A673 (cell line): ENCODE measurements around the gene OSM. TPM values are rescaled to one million over a fixed set of nuclear protein-coding genes. Genes with fewer than 3 reads are reported as not detected.

Experiments used
- BruUV-seq: library from RNA; stranded (reverse); fragments of 400-500 nt; replicated peaks from 2 replicates; lab custom pipeline; 2021; lab: Mats Ljungman, UMichigan
- CTCF ChIA-PET: fragments of 300-600 bp; sonication (Branson Sonifier 250); formaldehyde crosslinking; loops from one replicate; lab custom pipeline; 2022; ENCODE audit warnings: antibody characterized with exemption; lab: Charles Lee
- POLR2A ChIA-PET: fragments of 300-600 bp; sonication (Branson Sonifier 250); formaldehyde crosslinking; loops from one replicate; lab custom pipeline; 2022; ENCODE audit warnings: antibody characterized with exemption; ENCODE audit not compliant: low non-redundant PET; lab: Charles Lee
- DNase-seq: peaks from one replicate; pipeline ENCODE4 v3.0.0-alpha.2; 2015; ENCODE audit warnings: low spot score
- H3K27ac ChIP-seq: fragments of 200-600 bp; sonication (generic); 2 replicates; pipeline ENCODE4 v1.5.1; 2016; ENCODE audit warnings: mixed run types, low read depth, mild to moderate bottlenecking, mixed read lengths, antibody characterized with exemption, low read length; ENCODE audit not compliant: poor library complexity, severe bottlenecking
- H3K27me3 ChIP-seq: fragments of 200-600 bp; sonication (generic); replicated peaks from 2 replicates; pipeline ENCODE4 v1.6.1; 2017; ENCODE audit warnings: mixed run types, low read depth, mild to moderate bottlenecking, mixed read lengths, antibody characterized with exemption, low read length; ENCODE audit not compliant: insufficient read depth, poor library complexity
- H3K36me3 ChIP-seq: fragments of 200-600 bp; sonication (generic); 2 replicates; pipeline ENCODE4 v1.6.1; 2016; ENCODE audit warnings: mixed run types, mild to moderate bottlenecking, mixed read lengths, antibody characterized with exemption, low read length; ENCODE audit not compliant: insufficient read depth, poor library complexity, severe bottlenecking
- H3K4me1 ChIP-seq: fragments of 200-600 bp; sonication (generic); 2 replicates; pipeline ENCODE4 v1.6.1; 2017; ENCODE audit warnings: mixed run types, mild to moderate bottlenecking, mixed read lengths, antibody characterized with exemption, low read length; ENCODE audit not compliant: insufficient read depth, poor library complexity, severe bottlenecking
- H3K4me3 ChIP-seq: fragments of 200-600 bp; sonication (generic); 2 replicates; pipeline ENCODE4 v1.5.1; 2016; ENCODE audit warnings: low read depth, mixed run types, mild to moderate bottlenecking, mixed read lengths, low read length; ENCODE audit not compliant: poor library complexity, severe bottlenecking
- H3K9me3 ChIP-seq: fragments of 200-600 bp; sonication (generic); 2 replicates; pipeline ENCODE4 v1.6.1; 2016; ENCODE audit warnings: mixed run types, low read depth, mild to moderate bottlenecking, mixed read lengths, antibody characterized with exemption, low read length; ENCODE audit not compliant: poor library complexity, severe bottlenecking
- EZH2 ChIP-seq: fragments of 200-600 bp; sonication (generic); IDR thresholded peaks from 2 replicates; pipeline ENCODE4 v1.6.1; 2017; ENCODE audit warnings: borderline replicate concordance, low read depth, mild to moderate bottlenecking, mixed read lengths, antibody characterized with exemption, low read length; ENCODE audit not compliant: poor library complexity, severe bottlenecking
- intact Hi-C: fragments of 100-400 bp; cut with micrococcal nuclease; formaldehyde crosslinking; loops from one replicate; pipeline ENCODE4 v1.10.0; 2022; ENCODE audit not compliant: unreplicated experiment
- total RNA-seq: library from RNA; stranded (reverse); gene quantifications from 2 replicates; pipeline ENCODE4 v1.2.3, GENCODE V29; 2021
- TF ChIP-seq, protein P1 (sequence below): fragments of 300-800, 200-600 bp; sonication (generic); conservative IDR thresholded peaks from 2 replicates; pipeline ENCODE4 v1.5.1; 2017; ENCODE audit warnings: low read depth, mild to moderate bottlenecking, antibody characterized with exemption, low read length, moderate library complexity, mixed read lengths

Gene OSM
- total RNA-seq, 1 experiment from 2014 or later: not detected

GRCh38 chr22:30285846-30286200 lies 19.2 kb upstream of the OSM start:
- BruUV-seq: no TSS peak
- Histone ChIP-seq H3K36me3 (no peaks in the 10 kb centered on the region), H3K9me3 (no peaks in the 10 kb centered on the region), H3K4me3 (no peak overlapping the region), H3K27me3 (no peaks in the 10 kb centered on the region), H3K27ac (no peak overlapping the region), H3K4me1 (peaks cover 22% of the 10 kb centered on the region)
- CTCF ChIA-PET: no interaction called here
- POLR2A ChIA-PET: no interaction called here
- TF ChIP-seq EZH2: no peak
- TF ChIP-seq, protein P1, sequence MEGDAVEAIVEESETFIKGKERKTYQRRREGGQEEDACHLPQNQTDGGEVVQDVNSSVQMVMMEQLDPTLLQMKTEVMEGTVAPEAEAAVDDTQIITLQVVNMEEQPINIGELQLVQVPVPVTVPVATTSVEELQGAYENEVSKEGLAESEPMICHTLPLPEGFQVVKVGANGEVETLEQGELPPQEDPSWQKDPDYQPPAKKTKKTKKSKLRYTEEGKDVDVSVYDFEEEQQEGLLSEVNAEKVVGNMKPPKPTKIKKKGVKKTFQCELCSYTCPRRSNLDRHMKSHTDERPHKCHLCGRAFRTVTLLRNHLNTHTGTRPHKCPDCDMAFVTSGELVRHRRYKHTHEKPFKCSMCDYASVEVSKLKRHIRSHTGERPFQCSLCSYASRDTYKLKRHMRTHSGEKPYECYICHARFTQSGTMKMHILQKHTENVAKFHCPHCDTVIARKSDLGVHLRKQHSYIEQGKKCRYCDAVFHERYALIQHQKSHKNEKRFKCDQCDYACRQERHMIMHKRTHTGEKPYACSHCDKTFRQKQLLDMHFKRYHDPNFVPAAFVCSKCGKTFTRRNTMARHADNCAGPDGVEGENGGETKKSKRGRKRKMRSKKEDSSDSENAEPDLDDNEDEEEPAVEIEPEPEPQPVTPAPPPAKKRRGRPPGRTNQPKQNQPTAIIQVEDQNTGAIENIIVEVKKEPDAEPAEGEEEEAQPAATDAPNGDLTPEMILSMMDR: no peak
- intact Hi-C loops: loop anchor here (5.0 to 10.0 kb wide), 3 partner anchors 136 to 319 kb away; partner anchors contain the start of gene TCN2
- DNase-seq: no peak

DNA sequence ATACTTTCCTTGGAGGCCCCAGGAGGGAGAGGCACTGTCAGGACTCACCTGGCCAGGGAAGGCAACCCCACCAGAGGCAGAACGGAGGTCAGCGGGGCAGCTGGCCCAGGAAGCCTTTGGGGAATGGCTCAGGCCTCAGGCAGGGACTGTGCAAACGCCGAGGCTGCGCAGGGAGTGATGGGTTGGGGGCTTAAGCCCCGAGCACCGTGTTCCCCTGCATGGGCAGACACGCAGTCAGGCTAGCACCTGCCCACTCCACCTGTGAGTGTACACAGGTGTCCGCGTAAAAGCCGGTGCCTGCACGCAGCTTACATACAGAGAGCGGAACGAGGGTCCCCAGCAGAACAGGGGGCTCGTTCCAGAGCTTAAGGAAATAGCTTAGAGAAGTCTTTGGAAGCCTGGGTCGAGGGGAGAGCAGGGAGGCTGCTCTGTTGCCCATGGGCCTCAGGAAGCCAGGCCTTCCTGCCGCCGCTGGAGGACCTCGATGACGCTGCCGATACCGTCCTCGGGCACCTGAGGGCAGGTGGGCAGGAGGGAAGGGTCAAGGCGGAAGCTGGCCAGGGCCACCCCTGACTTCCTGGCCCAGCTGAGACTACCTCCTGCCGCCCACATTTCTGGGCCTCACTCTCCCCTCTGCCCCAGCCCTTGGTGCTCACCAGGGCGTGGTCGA lies 18.7 kb upstream of the OSM start:
- TF ChIP-seq EZH2: no peak
- TF ChIP-seq, protein P1: no peak
- DNase-seq: no peak
- BruUV-seq: no TSS peak
- Histone ChIP-seq H3K27me3 (no peaks in the 10 kb centered on the region), H3K27ac (no peak overlapping the region), H3K9me3 (no peaks in the 10 kb centered on the region), H3K4me3 (no peak overlapping the region), H3K36me3 (no peaks in the 10 kb centered on the region), H3K4me1 (peaks cover 17% of the 10 kb centered on the region)
- intact Hi-C loops: loop anchor here (5.0 to 10.0 kb wide), 3 partner anchors 137 to 319 kb away; partner anchors contain the start of gene TCN2
- POLR2A ChIA-PET: no interaction called here
- CTCF ChIA-PET: no interaction called here

- Histone ChIP-seq H3K4me3 (no peak overlapping the region), H3K27me3 (no peaks in the 10 kb centered on the region), H3K9me3 (no peaks in the 10 kb centered on the region), H3K4me1 (peaks cover 10% of the 10 kb centered on the region), H3K27ac (no peak overlapping the region), H3K36me3 (no peaks in the 10 kb centered on the region)
- no TSS peak for BruUV-seq
- TF ChIP-seq, protein P1: no peak
- TF ChIP-seq EZH2: no peak
- intact Hi-C loops: loop anchor here (5.0 to 10.0 kb wide), 3 partner anchors 138 to 320 kb away; partner anchors contain the start of gene TCN2
- POLR2A ChIA-PET: no interaction called here
- CTCF ChIA-PET: no interaction called here
- DNase-seq: no peak
Observed at GRCh38 chr22:30284666-30285065, 18.0 kb upstream of the OSM start.
